ENCODE results near the gene AHRR.

Gene AHRR

DNA sequence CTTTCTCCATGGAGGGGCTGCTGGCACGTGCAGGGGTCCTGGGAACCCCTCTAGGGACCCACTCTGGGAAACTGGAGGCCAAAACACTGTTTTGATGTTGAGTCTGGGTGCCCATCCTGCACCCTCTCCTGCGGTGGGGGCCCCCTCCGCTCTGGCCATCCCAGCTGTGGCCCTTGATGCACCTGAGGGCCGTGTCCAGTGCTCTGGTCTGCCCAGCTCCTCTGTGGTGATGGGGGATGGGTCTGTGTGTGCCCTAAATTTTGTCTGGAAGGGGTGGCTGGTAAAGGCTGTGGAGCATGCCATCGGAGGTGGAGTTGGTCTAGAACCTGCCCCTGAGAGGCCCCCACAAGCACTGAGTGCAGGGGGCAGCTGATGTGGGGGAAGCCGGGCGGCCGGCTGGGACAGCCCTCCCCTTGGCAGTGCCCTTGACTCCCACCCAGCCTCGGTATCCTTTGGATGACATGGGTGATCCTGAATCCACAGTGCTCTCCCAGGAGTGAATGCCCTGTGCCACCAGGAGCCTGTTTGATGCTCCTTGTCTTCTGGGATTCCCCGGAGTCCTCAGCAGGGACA lies 26.3 kb downstream of the AHRR start:
- DNase-seq: no peak

DNA sequence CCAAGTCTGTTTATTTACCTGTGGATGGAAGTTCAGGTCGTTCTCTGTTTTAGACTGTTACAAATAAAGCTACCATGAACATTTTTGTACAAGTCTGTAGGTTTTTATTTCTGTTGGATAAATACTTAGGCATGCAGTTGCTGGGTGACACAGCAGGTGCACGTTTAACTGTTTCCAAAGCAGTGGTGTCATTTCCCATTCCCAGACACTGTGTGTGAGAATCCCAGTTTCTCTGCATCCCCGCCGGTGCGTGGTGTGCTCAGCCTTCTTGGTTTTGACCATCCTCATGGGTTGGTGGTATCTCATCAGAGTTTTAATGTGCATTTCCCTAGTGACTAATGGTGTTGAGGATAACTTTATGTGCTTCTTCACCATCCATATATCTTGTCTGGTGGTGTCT lies 27.2 kb downstream of the AHRR start:
- DNase-seq: no peak

- no peak for DNase-seq
Measured at GRCh38 chr5:350355-350754, 28.8 kb downstream of the AHRR start.

- no peak for DNase-seq
Measured at GRCh38 chr5:351084-351920, 29.8 kb downstream of the AHRR start.

DNA sequence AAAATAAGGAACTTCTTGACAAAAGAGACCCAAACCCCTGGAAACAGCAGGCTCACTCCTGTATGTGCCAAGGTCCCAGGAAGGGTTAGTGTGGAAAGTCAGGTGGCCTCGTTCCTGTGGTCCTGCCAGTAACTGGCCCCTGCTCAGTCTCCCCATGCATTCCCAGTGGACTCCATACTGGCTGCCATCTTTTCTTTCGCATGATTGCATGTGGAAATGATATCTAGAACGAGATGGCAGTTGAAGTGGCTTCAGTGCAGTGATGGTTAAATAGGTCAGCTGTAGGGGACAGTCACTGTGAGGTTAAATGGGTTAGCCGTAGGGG lies 30.4 kb downstream of the AHRR start:
- DNase-seq: no peak

DNA sequence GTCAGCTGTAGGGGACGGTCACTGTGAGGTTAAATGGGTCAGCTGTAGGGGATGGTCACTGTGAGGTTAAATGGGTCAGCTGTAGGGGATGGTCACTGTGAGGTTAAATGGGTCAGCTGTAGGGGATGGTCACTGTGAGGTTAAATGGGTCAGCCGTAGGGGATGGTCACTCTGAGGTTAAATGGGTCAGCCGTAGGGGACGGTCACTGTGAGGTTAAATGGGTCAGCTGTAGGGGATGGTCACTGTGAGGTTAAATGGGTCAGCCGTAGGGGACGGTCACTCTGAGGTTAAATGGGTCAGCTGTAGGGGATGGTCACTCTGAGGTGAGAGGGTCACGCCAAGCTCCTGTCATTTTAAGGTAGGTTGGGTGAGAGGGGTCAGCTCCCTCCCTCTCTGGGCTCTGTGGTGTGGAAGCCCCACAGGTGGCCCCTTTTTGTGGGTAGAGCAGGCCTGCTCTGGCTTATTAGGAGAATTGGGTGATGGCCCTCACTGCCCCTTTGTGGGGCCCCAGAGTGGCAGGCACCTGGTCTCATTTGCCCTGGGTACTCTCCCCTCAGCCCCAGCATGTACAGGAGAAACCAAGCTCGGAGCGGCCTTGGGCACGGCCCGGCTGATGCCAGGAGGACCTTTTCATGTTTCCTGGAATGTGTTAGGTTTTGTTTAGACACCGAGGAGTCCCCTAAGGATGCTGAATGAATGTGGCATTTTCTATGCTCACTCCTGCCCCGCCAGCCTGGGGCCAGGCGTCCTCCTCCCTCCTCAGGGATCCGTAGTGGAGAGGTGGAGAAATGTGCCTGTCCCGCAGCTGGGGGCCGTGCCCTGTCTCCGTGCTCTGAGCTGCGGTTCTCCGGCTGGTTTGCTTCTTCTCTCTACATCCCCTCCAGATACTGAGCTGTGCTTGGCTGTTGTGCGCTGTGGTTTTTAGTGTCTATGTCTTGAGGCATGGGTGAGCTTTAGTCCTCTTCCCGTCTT lies 31.4 kb downstream of the AHRR start:
- DNase-seq: no peak

DNA sequence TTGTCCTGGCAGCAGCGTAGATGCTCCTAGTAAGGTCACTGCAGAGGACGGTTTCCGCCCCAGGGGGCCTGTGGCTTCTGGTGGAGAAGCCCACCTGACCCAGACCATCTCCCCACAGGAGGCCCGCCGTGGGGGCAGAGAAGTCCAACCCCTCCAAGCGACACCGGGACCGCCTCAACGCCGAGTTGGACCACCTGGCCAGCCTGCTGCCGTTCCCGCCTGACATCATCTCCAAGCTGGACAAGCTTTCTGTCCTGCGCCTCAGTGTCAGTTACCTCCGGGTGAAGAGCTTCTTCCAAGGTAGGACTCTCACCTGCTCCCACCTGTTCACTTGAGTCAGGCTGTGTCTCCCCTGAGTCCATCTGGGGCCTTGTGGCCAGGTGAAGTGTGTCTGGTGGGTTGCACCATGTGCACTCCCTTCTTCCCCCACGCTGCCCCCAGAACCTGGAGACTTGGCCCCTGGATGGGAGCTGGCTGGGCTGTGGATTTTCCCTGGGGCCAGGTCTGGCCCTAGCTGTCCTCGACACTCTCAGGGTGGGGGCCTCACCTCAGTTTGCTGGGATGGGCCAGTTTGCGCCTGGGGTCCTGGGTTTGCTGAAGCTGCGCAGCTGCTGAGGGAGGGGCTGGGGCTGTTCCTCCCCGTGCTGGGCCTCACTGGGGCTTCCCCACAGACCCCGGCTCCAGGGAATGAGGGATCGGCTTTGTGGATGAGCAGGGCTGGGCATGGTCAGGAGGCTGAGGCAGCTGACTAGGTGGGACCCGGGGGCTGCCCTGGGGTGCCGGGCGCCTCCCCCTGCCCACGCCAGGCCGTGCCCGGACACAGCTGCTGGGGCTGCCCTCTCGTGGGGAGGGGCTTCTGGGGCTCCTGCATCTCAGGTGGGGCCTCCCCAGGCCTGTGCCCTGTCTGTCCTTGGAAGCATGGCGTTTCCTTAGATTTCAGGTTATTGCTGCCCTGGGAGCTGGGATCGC lies 32.4 kb downstream of the AHRR start:
- DNase-seq: no peak

DNA sequence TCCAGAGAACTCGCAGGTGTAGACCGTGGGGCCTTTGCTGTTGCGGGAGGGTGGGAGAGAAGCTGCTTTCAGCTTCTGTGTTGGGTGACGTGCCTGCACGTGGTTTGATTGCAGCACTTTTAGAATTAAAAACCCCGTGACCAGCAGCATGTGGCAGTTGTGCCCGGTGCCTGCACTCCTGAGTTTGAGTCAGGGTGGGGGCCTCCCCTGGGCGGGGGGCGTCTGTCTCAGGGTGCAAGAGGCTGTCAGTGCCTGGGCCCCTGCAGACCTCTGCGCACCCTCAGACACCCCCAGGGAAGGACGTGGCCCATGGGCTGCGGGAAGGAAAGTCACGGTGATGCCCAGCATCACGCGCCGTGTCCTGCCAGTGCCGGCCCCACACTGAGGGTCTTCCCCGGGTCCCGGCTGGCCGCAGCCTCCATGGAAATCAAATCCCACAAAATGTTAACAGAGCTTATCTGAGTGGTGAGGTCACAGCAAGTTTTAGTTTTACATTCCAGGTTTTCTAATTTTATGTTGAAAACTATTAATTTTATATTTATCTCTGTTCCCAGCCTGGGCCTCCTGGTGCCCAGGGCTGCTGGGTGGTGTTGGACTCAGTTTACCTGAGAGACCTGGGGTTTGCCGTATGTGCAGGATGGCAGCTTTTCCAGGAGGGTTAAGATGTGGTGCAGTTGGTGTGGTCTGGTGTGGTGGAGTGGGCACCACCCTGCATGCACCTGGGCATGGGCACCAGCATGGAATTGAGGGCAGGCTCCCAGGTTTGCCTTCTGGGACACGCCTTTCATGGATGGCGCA lies 33.3 kb downstream of the AHRR start:
- no peak for DNase-seq

DNA sequence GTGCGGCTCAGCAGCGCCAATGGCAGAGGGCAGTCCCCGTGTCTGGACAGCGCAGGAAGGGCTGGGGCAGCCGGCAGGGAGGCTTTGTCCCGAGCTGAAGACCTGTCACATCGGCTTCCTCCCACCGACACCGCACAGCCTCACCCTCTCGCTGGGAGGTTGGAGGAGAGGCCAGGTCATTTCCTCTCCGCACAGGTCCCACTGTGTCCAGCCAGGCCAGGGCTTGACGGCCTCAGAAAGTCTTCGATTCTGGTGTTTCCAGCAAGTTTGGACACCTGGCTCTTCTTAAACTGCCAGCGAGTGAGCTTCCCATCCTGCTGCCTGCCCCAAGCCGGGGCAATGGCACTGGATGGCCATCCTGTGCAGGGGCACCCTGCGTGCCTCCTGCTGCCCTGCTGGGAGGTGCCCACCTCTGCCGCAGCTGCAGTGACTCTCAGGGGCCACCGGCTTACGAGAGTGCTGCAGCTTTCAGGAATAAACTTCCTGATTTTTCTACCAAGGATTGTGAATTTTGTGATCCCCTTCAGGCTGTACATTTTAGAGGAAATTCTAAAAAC lies 33.9 kb downstream of the AHRR start:
- no peak for DNase-seq

- no peak for DNase-seq
Measured at GRCh38 chr5:355958-356357, 34.4 kb downstream of the AHRR start.

GRCh38 chr5:359301-359897 lies 37.9 kb downstream of the AHRR start:
- no peak for DNase-seq

- DNase-seq: no peak
Measured at GRCh38 chr5:360257-361027, 38.9 kb downstream of the AHRR start.

DNA sequence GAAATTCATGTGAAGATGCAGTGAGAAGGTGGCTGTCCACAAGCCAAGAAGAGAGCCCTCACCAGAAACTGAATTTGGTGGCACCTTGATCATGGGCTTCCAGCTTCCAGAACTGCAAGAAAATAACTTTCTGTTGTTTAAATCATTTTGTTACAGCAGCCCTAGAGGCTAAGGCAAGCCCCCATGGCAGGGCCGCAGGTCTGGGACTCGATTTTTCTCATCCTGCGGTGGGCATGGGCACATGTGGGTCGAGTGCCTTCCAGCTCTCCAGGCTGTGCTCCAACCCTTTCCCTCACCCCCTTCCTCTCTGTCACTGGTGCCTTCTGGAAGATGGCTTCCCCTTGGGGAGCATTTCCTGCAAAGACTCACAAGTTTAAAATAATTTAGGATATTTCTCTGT lies 40.7 kb downstream of the AHRR start:
- DNase-seq: no peak

DNA sequence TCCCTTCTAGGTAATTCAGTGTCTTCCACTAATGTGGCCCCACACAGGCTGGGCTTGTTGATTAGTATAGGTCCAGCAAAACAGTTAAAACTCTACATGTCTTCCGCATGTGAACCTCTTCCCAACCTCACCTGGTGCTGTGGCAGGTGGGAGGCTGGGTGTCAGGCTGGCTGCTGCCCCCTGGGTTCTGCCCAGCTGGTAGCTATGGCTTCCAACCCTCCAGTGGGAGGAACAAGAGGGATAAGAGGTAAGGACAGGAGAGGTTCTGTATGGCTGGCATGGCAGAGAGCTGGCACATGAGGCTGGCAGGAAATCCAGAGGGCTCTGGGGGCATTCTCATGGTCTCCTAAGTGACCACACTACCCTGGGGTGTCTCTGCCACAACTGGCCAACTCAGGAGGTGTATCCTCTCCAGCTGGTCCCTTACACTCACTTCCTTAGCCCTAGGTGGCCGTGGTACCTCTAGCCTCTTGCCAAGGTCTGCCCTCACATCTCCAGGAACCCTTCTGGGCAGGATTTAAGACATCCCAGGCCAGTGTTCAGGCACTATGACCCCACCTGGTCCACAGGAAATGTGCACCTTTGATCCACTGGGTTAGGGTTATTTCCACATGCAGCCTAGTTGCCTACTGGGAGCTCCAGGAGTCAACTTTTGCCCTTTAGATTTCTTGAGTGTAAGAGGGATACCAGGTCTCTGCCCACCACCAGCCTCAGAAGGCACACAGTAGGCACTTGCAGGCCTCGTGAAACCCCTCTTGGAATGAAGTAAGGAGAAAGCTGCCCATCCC lies 41.7 kb downstream of the AHRR start:
- DNase-seq: no peak

DNA sequence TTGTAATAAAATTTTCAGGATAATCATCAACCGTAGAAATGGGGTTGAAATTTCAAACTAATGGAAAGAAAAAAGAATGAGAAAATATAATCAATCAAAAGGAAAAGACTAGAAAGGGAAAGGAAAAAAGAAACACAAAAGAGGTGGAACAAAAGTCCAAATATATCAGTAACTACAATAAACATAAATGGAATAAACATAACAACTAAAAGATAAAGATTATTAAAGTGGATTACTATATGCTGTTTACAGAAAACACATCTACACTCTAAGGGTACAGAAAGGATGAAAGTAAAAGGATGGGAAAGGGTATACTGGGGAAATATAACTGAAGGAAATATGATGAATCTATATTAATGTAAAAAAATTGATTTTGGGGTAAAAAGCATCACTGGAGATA lies 43.0 kb downstream of the AHRR start:
- no peak for DNase-seq

DNA sequence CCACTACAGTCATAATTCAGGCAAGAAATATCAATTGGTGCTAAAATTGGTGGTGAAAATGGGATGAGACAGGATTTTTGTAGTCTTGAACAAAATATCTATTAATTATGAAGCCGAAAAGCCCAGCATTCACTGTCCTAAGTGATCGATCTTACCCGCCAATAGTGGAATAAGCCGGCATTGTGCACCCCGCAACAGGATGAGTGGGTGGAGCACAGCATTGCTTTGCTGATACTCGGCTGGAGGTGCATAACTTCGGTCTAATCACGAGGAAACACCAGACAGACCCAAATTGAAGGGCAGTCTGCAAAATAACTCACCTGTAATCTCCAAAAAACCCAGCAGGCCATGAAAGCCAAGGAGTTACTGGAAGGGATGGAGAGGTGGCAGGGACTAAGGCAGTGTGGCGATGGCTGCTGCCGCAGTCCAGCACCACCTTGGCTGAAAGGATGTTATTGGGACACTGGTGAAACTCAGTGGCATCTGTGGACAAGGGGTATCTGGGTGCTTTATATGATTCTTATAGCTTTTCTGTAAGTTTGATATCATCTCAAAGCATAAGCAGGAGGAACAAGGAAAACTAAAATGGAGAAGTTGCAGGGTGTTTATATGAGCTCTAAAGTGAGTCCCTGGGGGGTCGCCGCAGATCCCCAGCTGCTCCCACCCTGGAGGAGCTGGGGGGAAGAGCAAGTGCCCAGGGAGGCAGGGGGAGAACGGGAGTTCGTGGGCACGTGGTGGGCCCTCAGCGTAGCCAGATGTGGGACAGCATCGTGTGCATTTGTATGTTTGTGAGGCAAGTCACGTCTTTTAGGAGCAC lies 45.2 kb downstream of the AHRR start:
- DNase-seq: no peak

DNA sequence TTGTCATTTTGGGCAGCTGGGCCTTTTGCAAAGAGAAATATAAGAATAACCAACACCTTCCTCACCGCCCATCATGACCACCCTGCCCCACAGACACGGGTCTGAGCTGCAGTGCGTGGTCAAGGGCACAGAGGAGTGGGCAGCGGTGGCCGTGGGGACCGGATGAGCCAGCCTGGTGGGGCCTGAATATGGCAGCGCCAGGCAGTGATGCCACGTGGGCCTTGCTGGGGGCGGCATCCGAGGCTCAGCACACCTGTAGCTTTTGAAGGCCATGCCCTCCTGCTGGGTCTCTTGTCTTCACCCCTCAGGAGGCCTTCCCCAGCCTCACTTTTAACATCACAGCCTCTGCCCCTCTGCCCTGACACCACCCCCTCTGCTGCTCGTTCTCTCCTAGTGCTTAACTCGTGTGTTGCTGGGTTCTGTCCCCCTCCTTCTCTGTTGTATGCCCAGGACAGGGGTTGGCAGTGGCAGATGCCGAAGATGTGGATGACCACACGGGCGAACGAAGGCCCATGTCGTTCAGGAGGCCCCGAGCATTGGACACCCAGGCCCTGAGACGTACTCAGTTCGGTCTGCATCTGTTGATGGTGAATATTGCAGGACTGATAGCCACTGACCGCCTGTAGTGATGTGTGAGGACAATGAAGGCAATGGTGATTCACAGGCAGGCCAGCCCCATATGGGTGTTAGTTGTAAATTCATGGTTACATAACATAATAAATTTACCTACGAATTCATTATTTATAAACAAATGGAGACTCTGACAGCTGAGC lies 46.0 kb downstream of the AHRR start:
- DNase-seq: no peak
